Measurements from ENCODE around the gene IER5L. TPM values are rescaled to one million over a fixed set of nuclear protein-coding genes. Genes with fewer than 3 reads are reported as not detected.
A peak's percentile ranks its signal among the peaks of the same experiment; 100 is the strongest.

The IER5L gene
- total and polyA plus RNA-seq, 9 of the 15 experiments (the other 6 are each of a cell fraction or from before 2014, with no cell fraction given), result 0.14 to 11.9 (median 0.52) TPM

- WGBS (ENCODE audit: insufficient coverage, low coverage, missing lambda C conversion rate), result 36% methylated on average over 17 of the region's 53 CpGs
- intact Hi-C loops (cut with micrococcal nuclease), result loop anchor here (2.0 to 10.0 kb wide), 6 partner anchors 34 to 436 kb away; no protein-coding TSS in a partner anchor
- Histone ChIP-seq H3K4me2 (ENCODE audit: insufficient read depth, low read length) (peak overlapping the region; percentile 81), H3K9me1 (ENCODE audit: control insufficient read depth, insufficient read depth, low read length) (no peaks in the 10 kb centered on the region), H3K4me1 (replicated peaks in 1 of 2; ENCODE audit: control insufficient read depth in 2 of 2, insufficient read depth in 2 of 2, low read length in 2 of 2) (peaks cover 24 to 64% of the 10 kb centered on the region in 2 experiments; a peak in 4 of 5 replicates), H3K79me2 (ENCODE audit: control insufficient read depth, insufficient read depth, low read length) (peaks cover 6% of the 10 kb centered on the region; the same call in 2 of the 3 replicates), H3K36me3 (ENCODE audit: control insufficient read depth, insufficient read depth, low read length) (no peaks in the 10 kb centered on the region), H3K27me3 (ENCODE audit: control insufficient read depth in 2 of 2, insufficient read depth in 2 of 2, low read length in 2 of 2) (peaks cover 8 to 19% of the 10 kb centered on the region in 2 experiments; a peak in 4 of 5 replicates), H3K9ac (ENCODE audit: insufficient read depth in 1 of 2, low read depth in 2 of 2, low read length in 2 of 2) (peak overlapping the region; percentile 68 to 92), H4K20me1 (replicated peaks; ENCODE audit: control insufficient read depth, insufficient read depth, low read length) (no peaks in the 10 kb centered on the region), H3K9me3 (replicated peaks; ENCODE audit: control insufficient read depth, insufficient read depth, low read depth, low read length) (no peaks in the 10 kb centered on the region), H2AFZ (ENCODE audit: low read depth, low read length) (peak overlapping the region; percentile 96), H3K27ac (ENCODE audit: extremely low read depth, low read depth, low read length) (peak overlapping the region; percentile 49), H3K4me3 (peak overlapping the region; percentile 57)
- in situ Hi-C loops (cut with MboI), result loop anchor here (10.0 kb wide), 2 partner anchors 240 to 310 kb away; no protein-coding TSS in a partner anchor
- DNase-seq (ENCODE audit: extremely low read depth in 1 of 4, low spot score in 3 of 4) (peak; percentile 74 to 84 (median 82)), FAIRE-seq (peak; percentile 67), ATAC-seq (peak; percentile 46)
- ChIA-PET CTCF (ENCODE audit: low intra/inter-chr PET ratio) (interaction anchor here (1.1 to 2.3 kb wide), 3 partner anchors 35 to 436 kb away, joined by 3 to 17 read pairs (median 6); no protein-coding TSS in a partner anchor), POLR2A (interaction anchor here (0.7 to 2.2 kb wide), 4 partner anchors 8 to 66 kb away, joined by 3 to 10 read pairs (median 6); no protein-coding TSS in a partner anchor)
- no TSS peak for BruUV-seq (replicated peaks)
- TF ChIP-seq NRF1 (conservative IDR thresholded peaks at IDR 0.05 in 1 of 2, IDR thresholded peaks at IDR 0.05 in 1 of 2) (no peak), TAF15 (IDR thresholded peaks at IDR 0.05; ENCODE audit: low read depth, low read length) (no peak), NFE2L1 (tag; IDR thresholded peaks at IDR 0.05; ENCODE audit: borderline replicate concordance, low read depth) (no peak), NFATC3 (IDR thresholded peaks at IDR 0.05) (no peak), ATF6 (CRISPR knock-in tag; IDR thresholded peaks at IDR 0.05) (no peak), ERF (CRISPR knock-in tag; IDR thresholded peaks at IDR 0.05) (0 out of 2 replicates have a peak, but pooled peaks have one; percentile 43), CBX3 (IDR thresholded peaks at IDR 0.05; ENCODE audit: borderline replicate concordance in 1 of 2, low read length in 2 of 2) (no peak), MYC (IDR thresholded peaks at IDR 0.05; ENCODE audit: low read depth, low read length) (no peak), MYC (CRISPR knock-in tag; IDR thresholded peaks at IDR 0.05; ENCODE audit: borderline replicate concordance, low read depth) (no peak), DDX20 (tag; IDR thresholded peaks at IDR 0.05; ENCODE audit: low read depth) (no peak), RERE (CRISPR knock-in tag; IDR thresholded peaks at IDR 0.05; ENCODE audit: borderline replicate concordance) (no peak), CBFA2T2 (conservative IDR thresholded peaks at IDR 0.05) (no peak)
Measured at GRCh38 chr9:129174724-129175514, 3.1 kb downstream of the IER5L start.

Data from K562 (cell line).